Tibial artery (tissue), 4 donors: ENCODE data around the gene RGS11.

Experiments
- DNase-seq, 2 donors: peaks; one replicate each; pipeline ENCODE4 v3.0.0-alpha.2; 2019
- H3K27ac ChIP-seq, 2 donors: fragments of 200-600 bp; sonication (generic) in 1 of 2; 1 replicate in 1 of 2; 2 replicates in 1 of 2; pipeline ENCODE4 v1.5.1; 2018 to 2019; ENCODE audit warnings: mild to moderate bottlenecking in 1 of 2
- H3K27me3 ChIP-seq, 2 donors: fragments of 200-600 bp; sonication (generic) in 1 of 2; one replicate each; pipeline versions ENCODE4 v1.5.1 to v1.6.0; 2016 to 2019
- H3K36me3 ChIP-seq, 3 donors: fragments of 200-600 bp; sonication (generic) in 2 of 3; one replicate each; pipeline ENCODE4 v1.5.1; 2016 to 2019; ENCODE audit warnings: mild to moderate bottlenecking in 2 of 3
- H3K4me1 ChIP-seq, 4 donors: fragments of 200-600 bp; sonication (generic) in 2 of 4; 1 replicate in 3 of 4; 2 replicates in 1 of 4; pipeline ENCODE4 v1.5.1; 2016 to 2019
- H3K4me3 ChIP-seq, 2 donors: fragments of 200-600 bp; sonication (generic) in 1 of 2; 1 replicate in 1 of 2; 2 replicates in 1 of 2; pipeline ENCODE4 v1.5.1; 2018 to 2019; ENCODE audit warnings: mild to moderate bottlenecking in 2 of 2
- H3K9me3 ChIP-seq, 3 donors: fragments of 200-600 bp; sonication (generic) in 1 of 3; one replicate each; pipeline ENCODE4 v1.5.1; 2016 to 2019
- intact Hi-C: fragments of 100-400 bp; cut with DNase I; formaldehyde crosslinking; loops from one replicate; pipeline ENCODE4 v1.15.0; 2023; ENCODE audit warnings: low total_unique reads
- TF ChIP-seq, protein P1 (sequence below), 2 experiments: fragments of 200-600 bp in 1 of 2; fragments of 450-650 bp in 1 of 2; IDR thresholded peaks; one replicate each; pipeline ENCODE4 v1.5.1; 2017 to 2019; ENCODE audit warnings: antibody characterized with exemption in 2 of 2, mild to moderate bottlenecking in 1 of 2, moderate library complexity in 1 of 2

Gene RGS11

DNA sequence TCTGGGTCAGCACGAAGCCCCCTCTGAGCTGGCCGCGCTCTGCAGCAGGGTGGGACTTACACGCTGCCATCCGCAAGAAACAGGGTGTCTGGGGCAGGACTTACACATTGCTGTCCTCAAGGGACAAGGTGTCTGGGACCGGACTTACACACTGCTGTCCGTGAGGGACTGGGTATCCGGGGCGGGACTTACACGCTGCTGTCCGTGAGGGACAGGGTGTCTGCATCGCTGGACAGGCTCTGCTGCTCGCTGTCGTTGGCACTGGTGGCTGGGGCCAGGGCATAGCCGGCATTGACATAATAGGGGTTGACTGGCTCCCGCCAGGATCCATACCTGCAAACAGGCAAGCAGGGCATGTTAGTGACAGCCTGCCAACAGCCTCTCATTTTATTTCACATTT is 38.6 kb upstream of the RGS11 start:
- Histone ChIP-seq H3K9me3 (no peaks in the 10 kb centered on the region), H3K4me3 (no peak overlapping the region), H3K36me3 (peaks cover 19 to 53% (median 42%) of the 10 kb centered on the region in 3 donors), H3K27me3 (no peaks in the 10 kb centered on the region), H3K4me1 (no peaks in the 10 kb centered on the region), H3K27ac (no peak overlapping the region)
- TF ChIP-seq, protein P1, sequence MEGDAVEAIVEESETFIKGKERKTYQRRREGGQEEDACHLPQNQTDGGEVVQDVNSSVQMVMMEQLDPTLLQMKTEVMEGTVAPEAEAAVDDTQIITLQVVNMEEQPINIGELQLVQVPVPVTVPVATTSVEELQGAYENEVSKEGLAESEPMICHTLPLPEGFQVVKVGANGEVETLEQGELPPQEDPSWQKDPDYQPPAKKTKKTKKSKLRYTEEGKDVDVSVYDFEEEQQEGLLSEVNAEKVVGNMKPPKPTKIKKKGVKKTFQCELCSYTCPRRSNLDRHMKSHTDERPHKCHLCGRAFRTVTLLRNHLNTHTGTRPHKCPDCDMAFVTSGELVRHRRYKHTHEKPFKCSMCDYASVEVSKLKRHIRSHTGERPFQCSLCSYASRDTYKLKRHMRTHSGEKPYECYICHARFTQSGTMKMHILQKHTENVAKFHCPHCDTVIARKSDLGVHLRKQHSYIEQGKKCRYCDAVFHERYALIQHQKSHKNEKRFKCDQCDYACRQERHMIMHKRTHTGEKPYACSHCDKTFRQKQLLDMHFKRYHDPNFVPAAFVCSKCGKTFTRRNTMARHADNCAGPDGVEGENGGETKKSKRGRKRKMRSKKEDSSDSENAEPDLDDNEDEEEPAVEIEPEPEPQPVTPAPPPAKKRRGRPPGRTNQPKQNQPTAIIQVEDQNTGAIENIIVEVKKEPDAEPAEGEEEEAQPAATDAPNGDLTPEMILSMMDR (IDR thresholded peaks at IDR 0.05) = no peak
- intact Hi-C loops = no loop called here
- DNase-seq = no peak

- H3K27me3 ChIP-seq = no peaks in the 10 kb centered on the region
- no peaks in the 10 kb centered on the region for H3K4me1 ChIP-seq
- no peak overlapping the region for H3K27ac ChIP-seq
- H3K4me3 ChIP-seq = no peak overlapping the region
- H3K9me3 ChIP-seq = no peaks in the 10 kb centered on the region
- DNase-seq = no peak
- intact Hi-C loops = no loop called here
- H3K36me3 ChIP-seq = peaks cover 30 to 63% (median 51%) of the 10 kb centered on the region in 3 donors
- TF ChIP-seq, protein P1 (IDR thresholded peaks at IDR 0.05) = no peak
Measured at GRCh38 chr16:311725-312124, 36.0 kb upstream of the RGS11 start.

GRCh38 chr16:309476-309875 is 33.7 kb upstream of the RGS11 start:
- no peaks in the 10 kb centered on the region for H3K4me1 ChIP-seq
- DNase-seq = no peak
- no peaks in the 10 kb centered on the region for H3K27me3 ChIP-seq
- no peak overlapping the region for H3K27ac ChIP-seq
- TF ChIP-seq, protein P1 (IDR thresholded peaks at IDR 0.05) = no peak
- no peak overlapping the region for H3K4me3 ChIP-seq
- no peaks in the 10 kb centered on the region for H3K9me3 ChIP-seq
- H3K36me3 ChIP-seq = peaks cover 36 to 73% (median 55%) of the 10 kb centered on the region in 3 donors
- intact Hi-C loops = no loop called here

DNA sequence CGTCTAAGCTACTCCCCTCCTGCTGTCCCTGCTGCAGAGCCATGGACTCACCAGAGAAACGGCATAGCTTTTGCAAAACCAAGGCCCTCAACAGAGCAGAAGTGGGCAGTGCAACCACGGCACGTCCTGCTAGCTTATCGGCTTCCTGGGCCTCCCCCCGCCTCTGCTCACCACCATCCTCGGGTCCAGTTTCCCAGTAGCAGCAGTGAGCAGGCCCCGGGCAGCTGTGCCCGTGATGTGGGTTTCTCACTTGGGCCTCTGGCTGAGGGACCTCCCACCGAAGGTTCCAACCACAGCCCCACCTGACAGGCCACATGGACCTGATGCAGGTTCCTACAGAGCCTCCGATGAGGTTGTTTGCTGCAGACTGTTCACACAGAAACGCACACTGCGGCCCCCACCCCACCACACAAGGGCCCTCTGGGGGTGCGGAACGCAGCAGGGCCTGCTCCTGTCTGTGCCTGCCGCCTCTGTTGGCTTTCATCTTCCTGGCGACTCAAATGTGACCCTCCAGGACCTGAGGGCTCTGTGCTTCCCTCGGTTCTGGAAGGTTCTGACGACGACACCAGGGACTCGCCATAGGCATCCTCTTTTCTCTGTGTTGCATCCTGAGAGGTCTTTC is 32.1 kb upstream of the RGS11 start:
- intact Hi-C loops = no loop called here

GRCh38 chr16:306911-307370 is 31.2 kb upstream of the RGS11 start:
- H3K27me3 ChIP-seq = no peaks in the 10 kb centered on the region
- H3K36me3 ChIP-seq = peaks cover 27 to 76% (median 57%) of the 10 kb centered on the region in 3 donors
- H3K4me1 ChIP-seq = no peaks in the 10 kb centered on the region
- H3K27ac ChIP-seq = no peak overlapping the region
- intact Hi-C loops = no loop called here
- H3K9me3 ChIP-seq = no peaks in the 10 kb centered on the region
- H3K4me3 ChIP-seq = no peak overlapping the region
- DNase-seq = no peak
- TF ChIP-seq, protein P1 (IDR thresholded peaks at IDR 0.05) = no peak

More for the DNA sequence above, 32.1 kb upstream of the RGS11 start:
- H3K4me3 ChIP-seq = no peak overlapping the region
- TF ChIP-seq, protein P1 (IDR thresholded peaks at IDR 0.05) = no peak
- peaks cover 31 to 73% (median 53%) of the 10 kb centered on the region in 3 donors for H3K36me3 ChIP-seq
- H3K9me3 ChIP-seq = no peaks in the 10 kb centered on the region
- no peak for DNase-seq
- no peak overlapping the region for H3K27ac ChIP-seq
- H3K27me3 ChIP-seq = no peaks in the 10 kb centered on the region
- H3K4me1 ChIP-seq = no peaks in the 10 kb centered on the region
